ENCODE results near the gene C2orf76.
"Not testable (repeated sequence)": the region's sequence is repeated elsewhere in the genome, so short reads cannot be mapped to it uniquely, and the experiment has no call there.

Gene C2orf76

GRCh38 chr2:119301413-119301812, 65.2 kb downstream of the C2orf76 start:
- no peak for DNase-seq

DNA sequence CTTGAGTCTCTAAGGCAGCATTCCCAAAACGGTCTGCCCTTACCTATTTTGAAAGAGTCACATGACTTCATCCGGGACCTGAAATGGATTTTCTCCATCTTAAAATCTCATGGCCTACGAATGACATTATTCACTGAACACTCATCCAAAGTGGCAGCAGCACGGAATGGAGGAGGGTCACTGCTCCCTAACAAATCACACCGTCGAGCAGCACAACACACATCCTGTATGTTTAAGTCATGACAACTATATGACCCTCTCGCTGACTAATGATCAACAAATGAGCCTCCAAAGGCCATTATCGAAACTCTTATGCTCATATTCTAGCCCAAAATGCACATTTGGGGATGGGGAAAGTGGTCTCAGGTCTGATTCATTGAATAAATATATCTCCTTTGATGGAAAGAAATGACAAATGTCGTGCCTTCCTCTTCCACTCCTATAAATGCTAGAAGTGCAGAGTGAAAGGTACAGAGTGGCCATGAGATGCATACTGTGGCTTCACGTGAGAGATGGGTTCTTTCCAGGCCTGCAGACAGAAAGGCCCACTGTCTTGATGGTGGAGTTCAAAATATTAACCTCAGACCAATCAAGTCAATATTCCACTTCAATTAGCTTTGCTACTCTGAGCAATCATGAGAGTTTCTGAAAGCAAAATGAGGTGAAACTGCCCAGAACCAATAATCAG, 70.8 kb downstream of the C2orf76 start:
- DNase-seq = no peak

DNA sequence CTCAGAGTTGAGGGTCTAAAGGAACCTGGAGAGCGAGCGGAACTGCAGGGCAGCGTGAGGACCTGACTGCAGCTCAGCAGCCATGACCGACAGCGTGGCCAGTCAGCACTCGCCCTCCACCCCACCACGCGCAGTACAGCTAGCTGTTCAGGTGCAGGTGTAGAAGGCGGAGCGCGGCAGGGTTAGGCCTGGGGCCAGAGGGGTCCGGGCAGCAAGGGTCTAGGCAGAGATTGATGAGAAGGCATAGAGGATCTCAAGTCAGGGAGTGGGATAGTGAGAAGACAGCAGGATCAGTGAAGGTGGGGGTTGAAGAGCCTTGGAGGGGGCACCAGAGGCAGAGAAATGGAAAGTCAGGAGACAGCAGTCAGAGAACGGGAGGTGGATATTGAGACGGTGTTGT, 72.0 kb downstream of the C2orf76 start:
- no peak for DNase-seq

DNA sequence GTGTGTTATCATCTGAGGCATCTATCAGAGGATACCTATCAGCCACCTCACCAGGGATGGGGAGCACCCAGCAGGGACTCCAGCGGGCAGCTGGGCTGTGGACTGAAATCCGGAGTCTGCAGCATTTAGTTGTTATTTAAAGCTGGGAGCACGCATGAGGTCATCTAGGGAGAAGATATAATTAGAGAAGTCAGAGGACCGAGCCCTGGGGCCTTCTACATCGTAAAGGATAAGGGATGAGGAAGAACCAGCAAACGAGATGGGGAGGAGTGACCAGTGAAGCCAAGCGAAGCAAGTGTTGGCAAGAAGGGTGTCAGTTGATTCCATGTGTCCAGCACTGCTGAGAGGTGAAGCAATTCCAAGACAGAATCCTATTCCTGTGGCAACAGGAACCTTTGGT, 72.7 kb downstream of the C2orf76 start:
- no peak for DNase-seq

- DNase-seq = no peak
Observed at GRCh38 chr2:119293254-119293653, 73.4 kb downstream of the C2orf76 start.

- no peak for DNase-seq
Observed at GRCh38 chr2:119292226-119292625, 74.4 kb downstream of the C2orf76 start.

DNA sequence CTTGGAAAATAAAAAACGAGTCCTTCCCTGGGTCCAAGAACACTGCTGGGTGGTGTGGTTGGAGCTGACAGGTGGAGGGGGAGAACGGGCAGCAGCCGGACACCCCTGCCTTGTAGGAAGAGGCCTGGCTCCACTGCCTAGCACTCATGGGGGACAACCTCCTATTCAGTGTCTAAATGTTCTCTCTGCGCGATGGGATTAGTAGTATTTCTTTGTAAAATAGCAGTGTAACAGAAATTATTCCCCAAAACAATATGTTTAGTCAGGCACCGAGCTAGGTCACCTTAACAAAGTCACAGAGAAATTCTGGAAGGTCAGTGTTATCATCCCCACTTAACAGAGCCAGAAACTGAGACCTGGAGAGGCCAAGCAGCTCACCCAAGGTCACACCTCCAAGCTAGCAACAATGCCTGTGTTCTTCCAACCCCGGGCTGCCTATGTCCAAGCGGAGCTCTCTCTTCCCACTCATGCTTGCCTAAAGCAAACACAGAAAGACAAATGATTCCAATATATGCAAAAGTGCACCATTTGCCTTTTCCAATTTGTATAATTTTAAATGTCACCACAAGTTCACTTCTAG, 75.0 kb downstream of the C2orf76 start:
- DNase-seq = no peak

GRCh38 chr2:119290859-119291587, 75.6 kb downstream of the C2orf76 start:
- peak in 37 of 56 donors; percentile 4 to 88 (median 57) for DNase-seq

GRCh38 chr2:119289642-119290041, 77.0 kb downstream of the C2orf76 start:
- DNase-seq = no peak

DNA sequence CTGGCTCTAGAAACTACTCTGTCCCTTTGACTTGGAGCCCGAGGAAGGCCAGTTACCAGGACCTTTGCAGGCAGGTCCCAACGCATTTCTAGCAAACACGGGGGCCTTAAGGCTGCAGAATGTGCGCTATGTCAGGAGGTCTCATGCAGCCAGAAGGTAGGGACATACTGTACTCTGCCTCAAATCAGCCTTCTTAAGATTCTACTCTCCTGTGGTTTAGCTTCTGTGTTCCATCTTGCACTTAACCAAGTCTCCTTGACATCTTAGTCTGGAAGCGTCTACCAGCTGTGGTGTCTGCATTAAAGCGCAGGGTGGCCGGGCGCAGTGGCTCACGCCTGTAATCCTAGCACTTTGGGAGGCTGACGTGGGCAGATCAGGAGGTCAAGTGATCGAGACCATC, 77.5 kb downstream of the C2orf76 start:
- DNase-seq = no peak

DNA sequence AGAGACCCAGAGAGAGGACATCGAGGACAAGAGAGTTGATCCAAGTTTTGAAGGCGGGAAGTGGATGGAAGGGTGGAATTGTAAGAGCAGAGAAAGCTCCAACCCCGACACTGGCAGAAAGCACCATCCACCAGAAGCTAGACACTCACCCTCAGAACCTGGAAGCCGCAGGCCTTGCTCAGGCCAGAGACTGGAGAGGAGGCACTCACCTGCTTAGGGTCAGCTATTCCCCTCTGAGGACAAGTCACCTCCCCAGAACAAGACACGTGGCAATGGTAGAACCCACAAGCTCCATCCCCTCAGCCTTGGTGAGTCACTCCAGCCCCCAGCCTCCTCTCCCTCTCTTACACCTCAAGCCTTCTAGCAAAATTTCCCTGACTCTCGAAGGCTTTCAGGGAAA, 78.1 kb downstream of the C2orf76 start:
- DNase-seq = no peak

- no peak for DNase-seq
Observed at GRCh38 chr2:119286661-119287060, 80.0 kb downstream of the C2orf76 start.

- peak in 26 of 56 donors; percentile 19 to 82 (median 41) for DNase-seq
Observed at GRCh38 chr2:119283873-119284331, 82.7 kb downstream of the C2orf76 start.

GRCh38 chr2:119282996-119283511, 83.6 kb downstream of the C2orf76 start:
- peak in 50 of 56 donors; percentile 21 to 90 (median 70) for DNase-seq

GRCh38 chr2:119282146-119282995, 84.3 kb downstream of the C2orf76 start:
- peak in 1 of 56 donors; percentile 9 for DNase-seq

DNA sequence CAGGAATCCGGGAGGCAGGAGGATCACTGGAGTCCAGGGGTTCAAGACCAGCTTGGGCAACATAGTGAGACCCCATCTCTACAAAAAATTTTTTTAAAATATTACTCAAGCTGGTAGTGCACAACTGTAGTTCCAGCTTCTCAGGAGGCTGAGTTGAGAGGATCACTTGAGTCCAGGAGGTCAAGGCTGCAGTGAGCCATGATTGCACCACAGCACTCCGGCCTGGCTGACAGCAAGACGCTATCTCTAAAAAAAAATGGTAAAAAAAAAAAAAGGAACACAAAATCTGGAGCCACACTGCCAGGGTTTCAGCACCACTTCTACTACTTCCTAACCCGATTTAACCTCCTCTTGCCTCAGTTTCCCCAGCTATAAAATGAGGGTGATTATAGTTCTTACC, 86.0 kb downstream of the C2orf76 start:
- no peak for DNase-seq

GRCh38 chr2:119279666-119280065, 87.0 kb downstream of the C2orf76 start:
- DNase-seq = no peak

DNA sequence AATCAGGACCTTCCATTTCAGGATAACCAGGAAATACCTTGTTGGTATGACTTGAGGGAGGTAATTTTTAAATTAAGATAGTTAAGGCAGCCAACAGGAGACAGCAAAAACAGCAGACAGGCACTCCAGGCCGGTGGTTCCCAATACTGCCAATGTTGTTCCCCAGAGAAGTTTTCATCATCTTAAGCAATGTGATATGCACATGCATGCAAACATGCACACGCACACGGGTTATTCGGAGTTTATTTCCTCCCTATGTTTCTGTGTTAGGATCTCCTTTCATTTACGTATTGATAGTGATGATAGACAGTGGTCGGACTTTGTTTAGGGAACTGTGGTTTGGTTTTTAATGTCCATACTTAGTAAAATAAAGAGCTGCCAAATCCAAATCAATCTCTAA, 87.7 kb downstream of the C2orf76 start:
- no peak for DNase-seq

DNA sequence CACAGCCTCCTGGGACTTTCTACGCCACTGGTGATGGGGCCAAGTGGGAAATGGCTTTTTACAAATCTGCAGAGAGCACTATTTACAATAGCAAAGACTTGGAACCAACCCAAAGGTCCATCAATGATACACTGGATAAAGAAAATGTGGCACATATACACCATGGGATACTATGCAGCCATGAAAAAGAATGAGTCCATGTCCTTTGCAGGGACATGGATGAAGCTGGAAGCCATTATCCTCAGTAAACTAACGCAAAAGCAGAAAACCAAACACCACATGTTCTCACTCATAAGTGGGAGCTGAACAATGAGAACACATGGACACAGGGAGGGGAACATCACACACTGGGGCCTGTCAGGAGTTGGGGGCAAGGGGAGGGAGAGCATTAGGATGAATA, 88.2 kb downstream of the C2orf76 start:
- not testable (repeated sequence) for DNase-seq

GRCh38 chr2:119276864-119277263, 89.8 kb downstream of the C2orf76 start:
- no peak for DNase-seq

GRCh38 chr2:119267604-119268003, 99.0 kb downstream of the C2orf76 start:
- DNase-seq = no peak

Data from nucleus accumbens (tissue), 56 donors.